Body of pancreas (tissue), 4 donors: ENCODE results near the gene TMEM131L. TPM values are rescaled to one million over a fixed set of nuclear protein-coding genes. Genes with fewer than 3 reads are reported as not detected.
"Not testable (repeated sequence)": the region's sequence is repeated elsewhere in the genome, so short reads cannot be mapped to it uniquely, and the experiment has no call there.

Source experiments
- ATAC-seq: fragments of 150-250 bp; one replicate; pipeline ENCODE4 v1.9.1; 2016
- DNase-seq, 4 donors: peaks; one replicate each; pipeline ENCODE4 v3.0.0-alpha.2; 2019
- H3K27ac ChIP-seq, 4 donors: fragments of 200-600 bp; sonication (generic); 1 replicate in 3 of 4; 2 replicates in 1 of 4; pipeline versions ENCODE4 v1.5.1 to v1.6.1; 2016 to 2019; ENCODE audit warnings: mild to moderate bottlenecking in 1 of 4, mixed read lengths in 1 of 4, moderate library complexity in 1 of 4
- H3K27me3 ChIP-seq, 2 donors: fragments of 200-600 bp; sonication (generic); one replicate each; pipeline ENCODE4 v1.6.0; 2016; ENCODE audit warnings: mild to moderate bottlenecking in 1 of 2
- H3K36me3 ChIP-seq, 2 donors: fragments of 200-600 bp; sonication (generic); replicated peaks in 1 of 2; 2 replicates each; pipeline ENCODE4 v1.5.1; 2016; ENCODE audit warnings: low read depth in 2 of 2; ENCODE audit not compliant: insufficient read depth in 1 of 2
- H3K4me1 ChIP-seq: fragments of 200-600 bp; sonication (generic); one replicate; pipeline ENCODE4 v1.6.0; 2016
- H3K4me3 ChIP-seq, 2 donors: fragments of 200-600 bp; sonication (generic); 1 replicate in 1 of 2; 2 replicates in 1 of 2; pipeline ENCODE4 v1.5.1; 2016 to 2019
- H3K9me3 ChIP-seq, 3 donors: fragments of 200-600 bp; sonication (generic); 1 replicate in 2 of 3; 2 replicates in 1 of 3; pipeline ENCODE4 v1.5.1; 2016
- CTCF ChIP-seq, 7 experiments: fragments of 450-650 bp in 4 of 7; fragments of 200-600 bp in 3 of 7; sonication (generic) in 3 of 7; IDR thresholded peaks; one replicate each; pipeline ENCODE4 v1.5.1; 2016 to 2019; ENCODE audit warnings: antibody characterized with exemption in 7 of 7
- POLR2A ChIP-seq, 3 donors: fragments of 450-650 bp; IDR thresholded peaks; one replicate each; pipeline ENCODE4 v1.6.1; 2016; ENCODE audit warnings: antibody characterized with exemption in 3 of 3, mild to moderate bottlenecking in 2 of 3
- WGBS, 2 donors: methylation state at CpG; one replicate each; pipeline ENCODE4 v1.1.5; 2017; 5-methylcytosine and 5-hydroxymethylcytosine counted together
- intact Hi-C: fragments of 100-400 bp; cut with DNase I; formaldehyde crosslinking; loops from one replicate; pipeline ENCODE4 v1.15.1; 2023
- total RNA-seq, 2 donors: library from RNA; depleted of rRNA; stranded (reverse); fragments of >200 nt; gene quantifications; one replicate each; pipeline ENCODE4 v1.1.0, GENCODE V29; 2016

Gene TMEM131L
- total RNA-seq, 2 donors from 2014 or later, result 47.1 to 63.6 TPM

GRCh38 chr4:153451911-153452657 lies 14.1 kb upstream of the TMEM131L start:
- no peak overlapping the region for H3K4me3 ChIP-seq
- H3K36me3 ChIP-seq, result no peaks in the 10 kb centered on the region
- no peaks in the 10 kb centered on the region for H3K9me3 ChIP-seq
- peaks cover 24% of the 10 kb centered on the region for H3K4me1 ChIP-seq
- peak overlapping the region; percentile 11 to 66 (median 62) for H3K27ac ChIP-seq
- no peaks in the 10 kb centered on the region for H3K27me3 ChIP-seq
- DNase-seq (peak; percentile 45 to 68 (median 51)), ATAC-seq (peak; percentile 67)
- 48 to 67% methylated on average over 16 to 27 of the region's 27 CpGs for WGBS, 2 donors
- intact Hi-C loops, result no loop called here
- TF ChIP-seq CTCF (IDR thresholded peaks at IDR 0.05) (no peak), POLR2A (IDR thresholded peaks at IDR 0.05) (peak in 1 of 3 donors; percentile 8)

GRCh38 chr4:153452658-153453378 lies 13.3 kb upstream of the TMEM131L start:
- peak overlapping the region in 3 of 4 donors; percentile 60 to 66 (median 64) for H3K27ac ChIP-seq
- intact Hi-C loops, result no loop called here
- TF ChIP-seq CTCF (IDR thresholded peaks at IDR 0.05), result no peak
- TF ChIP-seq POLR2A (IDR thresholded peaks at IDR 0.05), result no peak
- no peak overlapping the region for H3K4me3 ChIP-seq
- H3K27me3 ChIP-seq, result no peaks in the 10 kb centered on the region
- peaks cover 24% of the 10 kb centered on the region for H3K4me1 ChIP-seq
- no peaks in the 10 kb centered on the region for H3K36me3 ChIP-seq
- 76 to 78% methylated on average over 2 to 4 of the region's 4 CpGs for WGBS, 2 donors
- H3K9me3 ChIP-seq, result no peaks in the 10 kb centered on the region
- ATAC-seq (peak; percentile 87), DNase-seq (peak; percentile 39 to 64 (median 50))

- intact Hi-C loops, result no loop called here
These were observed 12.8 kb upstream of the TMEM131L start for GRCh38 chr4:153453402-153453801.

GRCh38 chr4:153458969-153459368 lies 7.2 kb upstream of the TMEM131L start:
- H3K4me3 ChIP-seq, result no peak overlapping the region
- H3K9me3 ChIP-seq, result no peaks in the 10 kb centered on the region
- DNase-seq (no peak), ATAC-seq (no peak)
- H3K36me3 ChIP-seq, result no peaks in the 10 kb centered on the region
- no peak overlapping the region for H3K27ac ChIP-seq
- no peaks in the 10 kb centered on the region for H3K27me3 ChIP-seq
- TF ChIP-seq CTCF (IDR thresholded peaks at IDR 0.05) (no peak), POLR2A (IDR thresholded peaks at IDR 0.05) (no peak)
- intact Hi-C loops, result no loop called here
- 38 to 48% methylated on average over 1 of the region's 1 CpG for WGBS, 2 donors
- H3K4me1 ChIP-seq, result peaks cover 4% of the 10 kb centered on the region

More at GRCh38 chr4:153453402-153453801, 12.8 kb upstream of the TMEM131L start:
- Histone ChIP-seq H3K36me3 (no peaks in the 10 kb centered on the region), H3K27me3 (no peaks in the 10 kb centered on the region), H3K9me3 (no peaks in the 10 kb centered on the region), H3K4me3 (no peak overlapping the region), H3K27ac (peak overlapping the region in 1 of 4 donors; percentile 60), H3K4me1 (peaks cover 24% of the 10 kb centered on the region)
- WGBS, 2 donors, result 74 to 98% methylated on average over 8 of the region's 8 CpGs
- no peak for ATAC-seq
- TF ChIP-seq CTCF (IDR thresholded peaks at IDR 0.05) (no peak), POLR2A (IDR thresholded peaks at IDR 0.05) (no peak)
- no peak for DNase-seq

GRCh38 chr4:153461549-153461948 lies 4.6 kb upstream of the TMEM131L start:
- 90 to 93% methylated on average over 4 of the region's 4 CpGs for WGBS, 2 donors
- H3K9me3 ChIP-seq, ATAC-seq, H3K27me3 ChIP-seq, intact Hi-C loops, H3K27ac ChIP-seq, DNase-seq, H3K4me3 ChIP-seq, H3K36me3 ChIP-seq: not testable (repeated sequence)
- H3K4me1 ChIP-seq, result peaks cover 21% of the 10 kb centered on the region
